HG03442 (cell line): Measurements from ENCODE around the gene SORCS1.
"Not testable (repeated sequence)": the region's sequence is repeated elsewhere in the genome, so short reads cannot be mapped to it uniquely, and the experiment has no call there.

ENCODE experiments used
- ATAC-seq: cut with Tn5 transposase; IDR thresholded peaks from one replicate; pipeline ENCODE4 v1.9.1; 2021; ENCODE audit warnings: mild to moderate bottlenecking, moderate library complexity; ENCODE audit not compliant: unreplicated experiment

Gene SORCS1

DNA sequence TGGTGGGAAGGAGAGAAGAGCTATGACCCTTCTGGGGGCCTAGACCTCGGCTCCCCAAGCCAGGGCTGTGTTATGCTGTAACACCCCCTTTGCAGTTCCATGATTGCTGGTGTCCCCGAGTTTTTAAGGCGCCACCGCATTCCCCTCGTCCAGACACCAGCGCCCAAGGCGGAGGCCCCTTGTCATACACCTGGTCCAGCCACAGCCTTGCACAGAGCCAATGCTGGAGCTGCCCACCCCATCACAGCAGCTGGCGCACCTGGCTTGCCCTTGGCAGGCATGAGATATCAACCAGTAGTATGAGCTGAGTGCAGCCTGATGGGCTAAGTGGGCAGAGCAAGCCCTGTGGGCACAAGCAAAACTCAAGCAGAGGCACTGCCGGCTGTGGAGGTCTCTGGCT is 209.4 kb downstream of the SORCS1 start:
- ATAC-seq: no peak

DNA sequence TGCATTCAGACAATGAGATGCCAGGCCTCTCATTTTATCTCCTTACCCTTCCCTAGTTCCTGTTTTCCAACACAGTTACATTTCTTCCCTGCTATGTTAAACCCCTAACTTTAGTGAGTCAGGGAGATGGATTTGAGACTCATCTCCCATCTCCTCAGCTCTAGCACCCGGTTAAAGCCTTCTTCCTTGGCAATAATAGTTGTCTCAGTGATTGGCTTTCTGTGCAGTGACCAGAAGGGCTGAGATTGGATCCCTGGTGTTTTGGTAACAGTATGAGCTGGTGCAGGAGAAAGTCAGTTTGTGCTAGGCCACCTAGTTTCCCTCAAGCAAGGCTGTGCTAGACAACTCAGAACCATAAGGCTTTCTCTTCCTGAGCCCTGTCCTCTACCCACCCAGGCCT is 212.5 kb downstream of the SORCS1 start:
- no peak for ATAC-seq

DNA sequence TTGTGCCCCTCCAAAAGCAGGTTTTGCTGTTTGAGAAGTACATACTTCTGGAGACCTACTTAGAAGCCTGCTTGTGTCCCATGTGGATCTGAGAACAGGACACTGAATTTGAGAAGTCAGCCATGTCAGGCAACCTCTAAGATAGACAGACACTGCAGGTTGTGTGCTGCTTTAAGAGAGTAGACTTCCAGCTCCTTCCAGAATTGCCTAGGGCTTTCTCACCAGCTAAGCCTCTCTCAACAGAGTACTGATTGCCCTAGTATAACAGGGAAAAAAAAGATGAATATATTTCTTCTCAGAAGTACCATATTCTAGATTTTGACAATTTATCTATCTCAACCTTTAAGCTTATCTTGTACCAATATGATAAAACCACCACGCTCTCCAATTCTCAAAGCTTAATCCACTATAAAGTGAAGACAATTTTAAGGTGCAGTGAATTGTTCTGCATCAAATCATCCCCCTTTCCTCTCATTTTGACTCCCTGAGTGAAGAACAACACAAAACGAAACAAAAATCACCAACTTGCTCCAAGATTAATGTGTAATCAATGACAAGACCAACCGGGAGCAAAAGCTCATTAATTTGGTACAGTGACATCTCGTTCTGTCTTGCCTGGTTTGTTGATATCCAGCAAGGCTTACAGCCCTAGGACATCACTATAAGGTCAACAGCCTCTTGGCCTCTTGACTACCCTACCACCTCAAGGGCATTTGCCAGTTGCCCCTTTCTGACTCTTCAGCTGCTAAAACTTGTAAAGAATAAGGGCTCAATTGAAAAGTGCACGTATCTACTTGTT is 214.6 kb downstream of the SORCS1 start:
- no peak for ATAC-seq

DNA sequence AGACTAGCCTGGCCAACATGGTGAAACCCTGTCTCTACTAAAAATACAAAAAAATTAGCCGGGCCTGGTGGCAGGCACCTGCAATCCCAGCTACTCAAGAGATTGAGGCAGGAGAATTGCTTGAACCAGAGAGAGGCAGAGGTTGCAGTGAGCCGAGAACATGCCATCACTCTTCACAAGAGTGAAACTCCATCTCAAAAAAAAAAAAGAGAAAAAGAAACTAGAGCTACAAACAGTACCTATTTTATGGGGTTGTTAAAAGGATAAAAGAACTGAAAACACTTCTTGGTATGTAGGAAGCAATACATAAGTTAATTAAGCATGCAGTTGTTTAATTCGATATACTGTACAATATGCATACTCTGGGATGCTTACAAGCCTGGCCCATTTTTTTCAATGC is 216.9 kb downstream of the SORCS1 start:
- no peak for ATAC-seq

DNA sequence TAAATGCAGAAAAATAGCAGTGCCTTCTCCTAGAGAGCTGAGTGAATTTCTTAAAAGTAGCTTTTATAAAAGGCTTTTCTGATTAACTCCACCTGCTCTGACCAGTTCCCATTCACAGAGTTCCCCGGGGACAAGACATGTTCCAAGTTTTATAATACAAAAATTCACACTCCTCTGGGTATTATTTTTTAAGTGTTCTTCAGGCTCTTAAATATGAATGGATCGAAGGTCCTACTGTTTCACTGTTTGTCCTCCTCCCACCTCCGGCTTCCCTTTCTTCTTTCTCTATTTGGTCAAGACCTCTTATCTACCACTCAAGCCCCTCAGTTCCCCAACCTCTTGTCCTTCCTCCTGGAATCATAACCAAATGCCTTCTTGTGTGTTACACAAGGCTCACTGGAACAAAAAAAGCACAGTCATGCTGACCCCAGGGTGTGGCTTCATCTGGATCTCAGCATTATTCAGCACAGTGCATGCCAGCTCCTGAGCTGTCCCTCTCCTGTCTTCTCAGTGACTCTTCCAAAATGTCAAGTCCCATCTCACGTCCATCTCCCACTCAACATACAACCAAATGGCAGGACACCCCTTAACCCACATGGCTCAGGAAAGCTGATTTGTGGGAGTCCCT is 222.4 kb downstream of the SORCS1 start:
- no peak for ATAC-seq

DNA sequence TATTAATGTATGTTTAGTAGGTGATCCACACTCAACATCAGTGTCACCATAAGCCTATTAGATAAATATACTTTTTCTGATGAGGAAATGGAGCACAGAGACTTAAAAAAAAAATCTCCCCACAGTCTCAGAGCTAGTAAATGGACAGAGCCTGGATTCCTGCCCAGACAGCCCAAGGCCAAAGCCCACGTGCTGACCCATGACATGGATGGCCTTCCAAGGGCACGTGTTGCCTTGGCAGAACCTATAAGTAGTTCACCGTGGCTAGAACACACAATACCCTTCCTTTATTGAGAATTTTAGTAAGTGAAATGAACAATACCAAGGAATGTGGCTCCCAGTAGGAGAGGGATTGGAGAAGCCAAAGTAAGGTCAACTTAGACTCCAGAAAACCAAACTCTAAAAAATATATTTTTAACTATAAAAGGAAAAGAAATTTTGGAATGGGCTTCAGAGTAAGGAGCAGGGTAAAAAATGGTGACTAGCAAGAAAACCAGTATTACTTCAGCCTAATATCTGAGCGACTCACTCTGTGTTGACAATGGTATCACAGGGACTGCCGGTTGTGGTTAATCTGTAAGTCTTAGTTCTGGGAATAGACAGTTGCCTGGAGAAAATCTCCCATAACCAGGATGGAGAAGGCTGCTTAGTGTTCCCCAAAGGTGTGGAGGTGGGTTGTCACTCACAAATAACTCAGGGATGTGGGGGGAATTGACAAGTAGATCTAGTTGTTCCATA is 223.0 kb downstream of the SORCS1 start:
- no peak for ATAC-seq

DNA sequence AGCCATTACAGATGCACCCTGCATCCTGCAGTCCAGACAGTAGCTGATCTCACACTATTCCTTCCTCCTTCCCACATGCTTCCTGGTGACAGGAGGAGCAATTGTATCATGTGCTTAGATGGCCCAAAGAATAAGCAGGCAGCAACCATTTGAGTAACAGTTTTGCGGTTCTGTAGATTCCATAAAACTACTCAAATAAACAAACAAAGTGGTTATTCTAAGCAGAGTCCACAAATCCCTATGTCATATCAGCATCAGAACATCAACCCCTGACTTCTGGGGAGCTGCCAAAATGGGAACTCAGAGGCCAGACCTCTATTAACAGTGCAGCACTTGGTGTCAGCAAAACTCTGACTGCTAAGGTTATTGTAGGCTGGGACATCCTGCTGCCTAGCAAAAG is 226.0 kb downstream of the SORCS1 start:
- ATAC-seq: no peak

DNA sequence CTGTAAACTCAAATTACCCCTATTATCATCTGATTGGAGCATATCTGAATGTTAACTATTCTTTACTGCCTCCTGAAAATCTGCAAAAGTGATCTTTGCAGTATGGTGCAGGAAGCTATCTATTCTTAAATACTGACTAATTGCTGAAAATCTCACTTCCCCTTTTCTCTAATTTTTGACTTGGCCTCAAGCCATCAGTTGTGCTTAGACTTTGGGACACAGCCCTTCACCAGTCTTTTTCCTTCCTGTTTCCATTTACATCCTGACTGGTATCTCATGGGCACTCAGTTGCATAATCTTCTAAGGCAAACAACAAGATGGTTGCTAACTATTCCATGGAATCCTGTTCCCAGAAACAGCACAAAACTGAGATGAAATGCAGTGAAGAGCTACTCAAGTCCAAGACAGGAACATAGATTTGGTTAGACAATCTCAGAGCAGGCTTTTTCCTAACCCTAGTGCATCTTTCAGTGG is 228.5 kb downstream of the SORCS1 start:
- ATAC-seq: peak; percentile 69

DNA sequence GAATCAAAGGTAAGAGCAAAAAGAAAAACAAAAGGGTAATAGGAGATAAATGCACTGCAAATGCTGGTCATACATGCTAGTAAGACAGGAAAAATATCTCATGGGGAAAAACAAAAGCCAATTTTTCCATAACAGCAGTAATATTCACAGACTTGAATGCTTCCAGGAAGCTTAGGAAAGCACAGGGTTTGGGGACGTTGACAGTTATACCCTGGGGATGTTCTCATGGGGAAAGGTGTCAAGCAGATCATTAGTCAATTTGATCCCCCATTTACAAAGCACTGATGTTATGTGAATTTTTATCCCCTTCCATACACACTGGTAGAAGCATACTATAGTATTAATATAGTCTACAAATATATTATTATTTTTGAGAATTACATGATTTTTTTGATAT is 232.7 kb downstream of the SORCS1 start:
- no peak for ATAC-seq

DNA sequence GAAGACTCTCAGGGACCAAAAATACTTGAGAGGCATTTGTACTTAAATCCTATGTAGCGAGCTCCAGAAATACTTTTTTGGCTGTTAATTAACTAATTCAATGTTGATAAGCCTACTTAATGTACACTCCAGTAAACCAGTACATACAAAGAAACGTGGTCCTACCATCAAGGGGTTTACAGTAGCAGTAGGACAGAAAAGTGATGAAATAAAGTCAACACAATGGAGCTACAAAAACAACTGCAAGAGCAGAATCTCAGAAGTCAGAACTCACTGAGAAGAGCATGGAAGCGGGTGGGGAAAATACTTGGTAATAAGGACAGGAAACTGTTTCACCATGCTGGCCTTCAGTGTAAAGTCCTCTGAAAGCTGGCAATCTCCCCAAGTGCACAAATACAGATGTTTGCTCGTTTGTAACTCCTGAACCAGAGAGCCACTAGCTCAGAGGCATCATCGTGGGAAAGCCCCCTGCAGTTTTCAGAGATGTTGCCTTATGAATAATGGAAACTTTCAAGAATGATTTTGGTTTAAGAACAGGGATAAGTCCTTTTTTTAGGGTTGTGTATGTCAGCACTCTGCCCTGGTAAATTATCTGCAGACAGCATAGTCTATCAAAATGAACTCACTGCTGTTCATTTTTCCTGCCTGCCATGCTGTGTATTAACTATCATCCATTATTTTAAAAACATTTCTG is 233.2 kb downstream of the SORCS1 start:
- ATAC-seq: peak; percentile 78

DNA sequence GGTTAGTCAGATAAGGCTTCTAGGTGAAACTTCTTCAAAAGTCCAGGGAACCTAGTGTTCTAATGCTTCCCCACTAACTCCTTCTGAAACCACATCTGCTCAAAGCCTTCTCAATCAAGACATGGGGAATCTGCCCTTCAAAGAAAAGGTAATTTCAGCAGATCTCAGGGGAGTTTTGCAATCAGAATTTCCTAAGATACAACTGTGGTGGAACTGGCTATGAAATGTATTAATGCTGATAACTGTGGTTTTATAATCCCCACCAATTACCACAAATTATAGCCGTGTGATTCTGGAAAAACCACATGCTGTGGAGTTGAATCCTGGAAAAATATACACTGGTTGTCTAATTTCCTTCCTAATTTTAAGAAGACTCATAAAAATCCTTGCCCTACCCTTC is 233.8 kb downstream of the SORCS1 start:
- ATAC-seq: no peak

DNA sequence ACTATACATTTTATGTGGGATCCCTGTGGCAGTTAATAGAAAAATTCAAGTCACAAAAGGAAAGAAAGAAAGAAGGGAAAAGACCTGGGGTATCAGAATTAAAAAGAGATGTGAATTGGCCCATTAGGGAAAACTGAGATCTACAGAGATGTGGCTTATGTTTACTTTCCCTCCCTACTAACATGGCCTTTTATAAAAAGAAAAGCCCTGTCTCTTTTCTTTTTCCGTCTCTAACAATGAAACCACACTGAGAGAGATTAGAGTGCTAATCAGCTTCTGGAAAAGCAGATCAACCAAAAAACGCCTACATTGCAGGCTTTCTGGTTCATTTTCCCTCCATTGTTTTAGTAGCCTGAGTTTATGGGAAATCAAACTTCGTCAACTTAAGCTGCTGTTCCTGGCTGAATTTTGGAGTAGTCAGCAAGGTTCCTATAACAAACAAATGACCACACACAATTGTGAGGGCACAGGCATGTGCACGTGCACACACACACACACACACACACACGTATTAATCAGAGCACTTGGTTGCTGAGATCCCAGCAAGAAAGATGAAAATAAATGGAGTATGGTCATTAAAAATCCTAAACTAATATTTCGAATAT is 235.1 kb downstream of the SORCS1 start:
- no peak for ATAC-seq

DNA sequence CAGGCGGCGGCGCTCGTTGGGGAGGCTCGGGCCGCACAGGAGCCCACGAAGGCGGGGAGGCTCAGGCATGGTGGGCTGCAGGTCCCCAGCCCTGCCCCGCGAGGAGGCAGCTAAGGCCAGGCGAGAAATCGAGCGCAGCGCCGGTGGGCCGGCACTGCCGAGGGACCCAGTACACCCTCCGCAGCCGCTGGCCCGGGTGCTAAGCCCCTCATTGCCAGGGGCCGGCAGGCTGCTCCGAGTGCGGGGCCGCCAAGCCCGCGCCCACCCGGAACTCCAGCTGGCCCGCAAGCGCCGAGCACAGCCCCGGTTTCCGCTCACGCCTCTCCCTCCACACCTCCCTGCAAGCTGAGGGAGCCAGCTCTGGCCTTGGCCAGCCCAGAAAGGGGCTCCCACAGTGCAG is 236.4 kb downstream of the SORCS1 start:
- not testable (repeated sequence) for ATAC-seq

DNA sequence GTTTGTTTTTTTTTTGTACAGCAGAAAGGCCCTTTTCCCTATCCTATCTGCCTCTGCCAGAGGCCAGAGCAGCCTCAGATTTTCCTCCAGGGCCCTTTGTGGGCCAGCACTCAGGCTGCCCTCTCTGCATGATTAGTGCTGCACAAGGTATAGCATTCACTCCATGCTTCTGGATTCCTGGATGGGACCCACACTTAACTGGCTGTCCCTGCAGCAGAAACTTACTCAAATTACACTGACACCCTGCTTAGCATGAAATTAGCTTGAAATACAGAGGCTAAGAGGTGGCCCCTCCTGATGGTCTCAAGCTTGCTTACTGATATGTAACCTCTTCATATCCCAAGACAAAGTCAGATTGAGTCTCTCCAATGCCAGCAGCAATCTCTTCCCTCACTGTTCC is 239.3 kb downstream of the SORCS1 start:
- ATAC-seq: no peak

DNA sequence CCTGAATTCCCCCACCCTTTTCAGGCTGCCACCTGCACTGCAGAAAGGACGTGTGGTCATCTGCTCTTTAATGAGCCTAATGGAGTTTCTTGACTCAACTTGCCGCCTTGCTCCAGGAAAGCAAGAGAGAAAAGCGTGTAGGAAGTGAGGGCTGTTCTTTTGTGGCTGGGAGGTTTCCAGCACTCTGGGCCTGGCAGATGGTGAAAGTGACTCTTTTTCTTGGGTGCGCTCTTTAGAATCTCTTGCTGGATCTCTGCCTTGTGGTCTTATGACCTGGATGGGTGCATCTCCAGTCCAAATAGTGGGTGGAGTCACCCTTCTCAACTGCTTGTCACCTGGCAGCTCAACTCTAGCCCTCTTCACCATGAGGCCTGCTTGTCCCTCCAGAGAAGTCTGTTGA is 244.0 kb downstream of the SORCS1 start:
- no peak for ATAC-seq

DNA sequence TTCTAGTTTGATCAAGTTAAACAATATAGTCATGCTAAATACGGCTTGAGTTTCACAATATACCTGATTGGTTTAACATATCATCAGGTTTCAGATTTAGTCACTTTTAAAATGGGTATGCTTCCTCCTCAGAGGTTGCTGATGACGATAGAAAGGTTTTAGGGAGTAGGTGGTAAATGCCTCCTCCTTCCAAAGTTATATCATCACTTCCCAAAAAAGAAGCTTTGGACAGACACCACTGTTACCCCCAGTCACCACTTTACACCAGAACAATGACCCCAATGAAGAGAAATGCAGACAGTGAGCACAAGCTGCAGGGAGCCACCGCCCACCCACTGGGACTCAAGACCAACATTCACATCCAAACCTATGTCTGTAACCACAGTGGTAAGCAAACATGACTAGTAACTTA is 244.6 kb downstream of the SORCS1 start:
- ATAC-seq: peak; percentile 80

DNA sequence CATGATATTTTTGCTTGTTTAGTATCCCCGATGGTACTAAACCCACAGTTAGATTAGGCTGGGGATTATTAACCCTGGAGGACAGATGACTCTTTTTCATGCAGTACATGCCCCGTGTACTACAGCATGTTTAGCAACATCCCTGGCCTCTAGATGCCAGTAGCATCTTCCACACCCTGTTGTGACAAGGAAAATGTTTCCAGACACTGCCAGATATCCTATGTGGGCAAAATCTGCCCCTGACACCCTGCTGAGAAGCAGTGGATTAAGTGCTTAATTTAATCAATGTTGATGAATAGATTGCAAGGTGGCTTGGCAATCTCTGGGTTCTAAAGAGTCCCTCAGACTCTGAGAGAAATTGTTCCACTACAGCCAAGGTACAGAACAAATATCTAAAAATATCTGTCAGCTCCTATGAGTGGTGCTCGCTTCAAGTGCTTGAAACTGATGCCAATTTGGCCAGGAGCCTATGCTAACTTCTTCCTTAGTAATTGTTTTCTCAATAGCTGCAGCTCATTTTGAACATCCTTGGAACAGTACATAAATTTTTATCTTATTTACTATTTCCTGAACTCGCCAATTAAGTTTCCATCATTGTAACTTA is 247.0 kb downstream of the SORCS1 start:
- no peak for ATAC-seq

DNA sequence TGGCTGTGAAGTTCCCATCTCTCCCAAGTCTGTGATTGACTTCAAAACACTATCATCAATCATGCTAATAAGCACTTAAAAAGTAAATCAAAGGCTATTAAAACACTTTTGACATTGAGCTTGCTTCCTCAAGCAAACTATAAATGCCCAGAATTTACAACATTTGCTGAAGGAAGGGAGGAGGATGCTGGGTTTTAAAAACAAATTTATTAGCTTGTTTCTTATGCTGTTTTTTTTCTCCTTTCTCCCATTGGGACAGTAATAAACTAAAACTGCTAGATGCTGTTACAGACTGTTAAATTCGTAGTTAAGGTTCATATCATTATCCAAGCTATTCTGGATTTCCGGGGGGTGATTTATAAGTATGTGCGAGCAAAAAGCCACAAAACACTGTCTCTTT is 250.5 kb downstream of the SORCS1 start:
- no peak for ATAC-seq

DNA sequence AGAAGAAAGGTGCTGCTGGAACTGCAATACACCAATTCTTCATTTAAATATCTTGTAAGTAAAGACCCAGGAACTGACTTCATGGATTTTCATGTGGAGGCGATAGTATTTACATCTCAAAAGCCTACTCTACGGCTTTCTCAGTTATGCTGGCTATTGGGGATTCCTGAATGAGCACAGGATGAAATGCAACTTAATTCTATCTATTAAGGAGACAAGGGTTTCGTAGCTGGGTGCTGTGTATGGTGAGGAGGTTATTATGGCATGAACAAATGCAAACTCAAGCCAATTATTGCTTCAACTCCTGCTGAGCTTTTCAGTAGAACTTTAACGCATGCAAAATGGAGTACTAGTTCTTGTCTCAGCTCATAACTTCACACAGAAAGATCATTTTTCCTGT is 251.2 kb downstream of the SORCS1 start:
- no peak for ATAC-seq

DNA sequence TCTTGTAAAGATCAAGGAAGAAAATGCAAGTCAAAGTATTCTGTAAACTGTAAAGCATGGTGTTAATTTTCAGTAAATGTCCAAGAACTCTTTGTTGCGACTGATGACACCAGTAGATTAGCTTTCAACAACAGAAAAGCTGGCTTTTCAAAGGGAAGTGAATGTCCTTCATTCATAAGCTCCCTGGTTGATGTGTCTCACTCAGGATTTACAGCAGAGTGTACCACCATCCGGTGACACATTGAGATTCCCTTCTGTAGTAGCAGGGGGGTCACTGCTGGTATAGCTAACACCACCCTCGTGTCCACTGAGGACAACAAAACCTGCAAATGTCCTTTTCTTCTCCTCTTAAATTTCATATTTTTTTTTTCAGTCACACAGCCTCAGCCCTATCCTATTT is 253.4 kb downstream of the SORCS1 start:
- no peak for ATAC-seq
